ENCODE results near the gene SAFB. TPM values are rescaled to one million over a fixed set of nuclear protein-coding genes. Genes with fewer than 3 reads are reported as not detected.

Gene SAFB
- total and polyA plus RNA-seq, 2 of the 13 experiments (the other 11 are each of a cell fraction or from before 2014, with no cell fraction given): 21.0 to 28.4 TPM

GRCh38 chr19:5591476-5591875 lies 31.4 kb upstream of the SAFB start:
- POLR2A ChIA-PET: no interaction called here
- Histone ChIP-seq H3K4me2 (ENCODE audit: low read depth, low read length) (no peak overlapping the region), H4K20me1 (ENCODE audit: insufficient read depth, low read length) (peaks cover 4% of the 10 kb centered on the region; the same call in 1 of the 2 replicates), H3K27ac (ENCODE audit: extremely low read length, insufficient read depth, low read length) (no peak overlapping the region), H3K4me3 (replicated peaks in 1 of 3; ENCODE audit: insufficient read depth in 1 of 3, low read depth in 2 of 3, low read length in 3 of 3) (no peak overlapping the region), H3K9ac (ENCODE audit: insufficient read depth, low read depth, low read length) (no peak overlapping the region), H3K79me2 (ENCODE audit: insufficient read depth, low read length) (no peaks in the 10 kb centered on the region), H2AFZ (ENCODE audit: low read length) (no peak overlapping the region), H3K9me3 (ENCODE audit: low read length) (no peaks in the 10 kb centered on the region), H3K36me3 (replicated peaks in 1 of 2; ENCODE audit: control insufficient read depth in 1 of 2, insufficient read depth in 2 of 2, low read length in 2 of 2) (peaks cover 47 to 90% of the 10 kb centered on the region in 2 experiments), H3K27me3 (ENCODE audit: control insufficient read depth in 1 of 2, insufficient read depth in 2 of 2, low read length in 2 of 2) (no peaks in the 10 kb centered on the region), H3K4me1 (ENCODE audit: insufficient read depth, low read length) (peaks cover 22% of the 10 kb centered on the region)
- CTCF ChIA-PET (ENCODE audit: low intra/inter-chr PET ratio, low total read pairs): no interaction called here
- no peak for TF ChIP-seq NFKBIZ (CRISPR knock-in tag; IDR thresholded peaks at IDR 0.05)
- TF ChIP-seq ZNF232 (CRISPR knock-in tag; IDR thresholded peaks at IDR 0.05; ENCODE audit: borderline replicate concordance): no peak
- no peak for TF ChIP-seq ZNF878 (CRISPR knock-in tag; IDR thresholded peaks at IDR 0.05)
- no peak for TF ChIP-seq ZBTB38 (CRISPR knock-in tag; IDR thresholded peaks at IDR 0.05)
- TF ChIP-seq, protein P1, sequence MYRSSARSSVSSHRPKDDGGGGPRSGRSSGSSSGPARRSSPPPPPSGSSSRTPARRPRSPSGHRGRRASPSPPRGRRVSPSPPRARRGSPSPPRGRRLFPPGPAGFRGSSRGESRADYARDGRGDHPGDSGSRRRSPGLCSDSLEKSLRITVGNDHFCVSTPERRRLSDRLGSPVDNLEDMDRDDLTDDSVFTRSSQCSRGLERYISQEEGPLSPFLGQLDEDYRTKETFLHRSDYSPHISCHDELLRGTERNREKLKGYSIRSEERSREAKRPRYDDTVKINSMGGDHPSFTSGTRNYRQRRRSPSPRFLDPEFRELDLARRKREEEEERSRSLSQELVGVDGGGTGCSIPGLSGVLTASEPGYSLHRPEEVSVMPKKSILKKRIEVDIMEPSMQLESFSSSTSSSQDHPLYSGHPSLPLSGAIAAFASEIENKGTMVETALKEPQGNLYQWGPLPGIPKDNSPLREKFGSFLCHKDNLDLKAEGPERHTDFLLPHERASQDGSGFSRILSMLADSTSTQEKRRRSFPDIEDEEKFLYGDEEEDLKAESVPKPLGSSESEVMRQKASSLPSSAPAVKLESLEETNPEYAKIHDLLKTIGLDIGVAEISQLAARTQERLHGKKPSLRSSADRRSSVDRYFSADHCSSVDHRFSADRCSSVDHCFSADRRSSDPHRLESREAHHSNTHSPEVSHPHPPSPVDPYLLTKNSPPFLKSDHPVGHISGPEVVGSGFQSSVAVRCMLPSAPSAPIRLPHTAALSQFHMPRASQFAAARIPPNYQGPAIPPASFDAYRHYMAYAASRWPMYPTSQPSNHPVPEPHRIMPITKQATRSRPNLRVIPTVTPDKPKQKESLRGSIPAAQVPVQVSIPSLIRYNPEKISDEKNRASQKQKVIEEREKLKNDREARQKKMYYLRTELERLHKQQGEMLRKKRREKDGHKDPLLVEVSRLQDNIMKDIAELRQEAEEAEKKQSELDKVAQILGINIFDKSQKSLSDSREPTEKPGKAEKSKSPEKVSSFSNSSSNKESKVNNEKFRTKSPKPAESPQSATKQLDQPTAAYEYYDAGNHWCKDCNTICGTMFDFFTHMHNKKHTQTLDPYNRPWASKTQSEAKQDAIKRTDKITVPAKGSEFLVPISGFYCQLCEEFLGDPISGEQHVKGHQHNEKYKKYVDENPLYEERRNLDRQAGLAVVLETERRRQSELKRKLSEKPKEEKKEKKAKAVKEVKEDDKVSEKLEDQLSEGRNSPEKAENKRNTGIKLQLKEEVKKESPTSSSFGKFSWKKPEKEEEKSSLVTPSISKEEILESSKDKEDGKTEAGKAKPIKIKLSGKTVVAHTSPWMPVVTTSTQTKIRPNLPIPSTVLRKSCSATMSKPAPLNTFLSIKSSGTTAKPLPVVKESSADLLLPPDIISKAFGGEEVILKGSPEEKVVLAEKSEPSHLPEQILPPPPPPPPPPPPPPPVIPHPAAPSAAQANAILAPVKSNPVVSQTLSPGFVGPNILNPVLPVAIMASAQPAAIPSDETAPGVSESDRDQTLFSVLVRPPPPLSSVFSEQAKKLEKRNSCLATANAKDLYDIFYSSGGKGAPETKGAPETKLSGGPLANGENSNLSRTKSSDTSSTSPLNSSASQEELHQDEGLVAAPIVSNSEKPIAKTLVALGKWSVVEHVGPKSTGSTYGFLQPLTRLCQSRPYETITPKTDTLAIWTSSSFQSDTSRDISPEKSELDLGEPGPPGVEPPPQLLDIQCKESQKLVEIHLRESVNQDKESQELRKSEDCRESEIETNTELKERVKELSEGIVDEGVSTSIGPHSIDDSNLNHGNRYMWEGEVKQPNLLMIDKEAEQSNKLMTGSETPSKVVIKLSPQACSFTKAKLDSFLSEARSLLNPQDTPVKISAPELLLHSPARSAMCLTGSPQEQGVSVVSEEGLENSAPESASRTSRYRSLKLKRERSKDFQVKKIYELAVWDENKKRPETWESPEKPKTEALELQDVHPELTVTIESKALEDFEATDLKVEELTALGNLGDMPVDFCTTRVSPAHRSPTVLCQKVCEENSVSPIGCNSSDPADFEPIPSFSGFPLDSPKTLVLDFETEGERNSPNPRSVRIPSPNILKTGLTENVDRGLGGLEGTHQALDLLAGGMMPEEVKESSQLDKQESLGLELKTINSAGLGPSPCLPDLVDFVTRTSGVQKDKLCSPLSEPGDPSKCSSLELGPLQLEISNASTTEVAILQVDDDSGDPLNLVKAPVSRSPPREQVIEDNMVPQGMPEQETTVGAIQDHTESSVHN (CRISPR knock-in tag; IDR thresholded peaks at IDR 0.05): no peak
- no peak for TF ChIP-seq ZNF460 (CRISPR knock-in tag; IDR thresholded peaks at IDR 0.05; ENCODE audit: borderline replicate concordance)
- no peak for TF ChIP-seq MIXL1 (CRISPR knock-in tag; IDR thresholded peaks at IDR 0.05)
- no peak for TF ChIP-seq RXRB (CRISPR knock-in tag; IDR thresholded peaks at IDR 0.05; ENCODE audit: borderline replicate concordance)
- no peak for TF ChIP-seq HHEX (CRISPR knock-in tag; IDR thresholded peaks at IDR 0.05)
- TF ChIP-seq SPEN (CRISPR knock-in tag; IDR thresholded peaks at IDR 0.05; ENCODE audit: low read depth): no peak
- TF ChIP-seq NR2F1 (CRISPR knock-in tag; IDR thresholded peaks at IDR 0.05): no peak
- WGBS (ENCODE audit: low lambda C conversion rate): 97% methylated on average over 17 of the region's 17 CpGs
- in situ Hi-C loops (cut with HindIII; ENCODE audit: extremely low pct_ligation_motif_present, low pct_unique_long_range_greater_than_20kb) (no loop called here), intact Hi-C loops (cut with micrococcal nuclease; ENCODE audit: unreplicated experiment) (no loop called here)
- FAIRE-seq (no peak), ATAC-seq (no peak), DNase-seq (ENCODE audit: low spot score) (no peak)
- BruUV-seq (replicated peaks): no TSS peak
